B cell (primary cell): ENCODE measurements around the gene PRKCH.

Source experiments
- EZH2 ChIP-seq: IDR thresholded peaks from 2 replicates; pipeline ENCODE4 v1.6.1; 2012; ENCODE audit warnings: borderline replicate concordance, low read depth, mild to moderate bottlenecking, moderate library complexity, low read length; ENCODE audit not compliant: insufficient read depth, poor library complexity, severe bottlenecking
- TF ChIP-seq, protein P1 (sequence below): fragments of 200-600 bp; IDR thresholded peaks from one replicate; pipeline ENCODE4 v1.8.0; 2022; ENCODE audit warnings: antibody characterized with exemption, mild to moderate bottlenecking

DNA sequence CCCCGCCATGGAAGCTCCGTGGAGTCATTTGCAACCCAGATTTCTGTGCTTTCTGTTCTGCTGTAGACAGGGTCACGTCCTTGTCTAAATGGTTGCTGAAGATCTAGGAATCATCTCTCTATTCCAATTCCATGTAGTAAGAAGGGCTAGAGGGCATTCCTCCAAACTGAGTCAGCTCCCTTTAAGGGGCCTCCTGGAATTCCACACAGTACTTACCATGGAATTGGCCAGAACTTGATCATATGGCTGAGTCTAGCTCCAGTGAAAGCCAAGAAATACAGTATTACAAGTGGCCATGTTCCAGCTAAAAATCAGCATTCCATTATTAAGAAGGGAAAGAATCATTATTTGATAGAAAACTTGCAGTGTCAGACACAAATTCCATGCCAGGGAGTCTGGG is 171.9 kb downstream of the PRKCH start:
- TF ChIP-seq, protein P1, sequence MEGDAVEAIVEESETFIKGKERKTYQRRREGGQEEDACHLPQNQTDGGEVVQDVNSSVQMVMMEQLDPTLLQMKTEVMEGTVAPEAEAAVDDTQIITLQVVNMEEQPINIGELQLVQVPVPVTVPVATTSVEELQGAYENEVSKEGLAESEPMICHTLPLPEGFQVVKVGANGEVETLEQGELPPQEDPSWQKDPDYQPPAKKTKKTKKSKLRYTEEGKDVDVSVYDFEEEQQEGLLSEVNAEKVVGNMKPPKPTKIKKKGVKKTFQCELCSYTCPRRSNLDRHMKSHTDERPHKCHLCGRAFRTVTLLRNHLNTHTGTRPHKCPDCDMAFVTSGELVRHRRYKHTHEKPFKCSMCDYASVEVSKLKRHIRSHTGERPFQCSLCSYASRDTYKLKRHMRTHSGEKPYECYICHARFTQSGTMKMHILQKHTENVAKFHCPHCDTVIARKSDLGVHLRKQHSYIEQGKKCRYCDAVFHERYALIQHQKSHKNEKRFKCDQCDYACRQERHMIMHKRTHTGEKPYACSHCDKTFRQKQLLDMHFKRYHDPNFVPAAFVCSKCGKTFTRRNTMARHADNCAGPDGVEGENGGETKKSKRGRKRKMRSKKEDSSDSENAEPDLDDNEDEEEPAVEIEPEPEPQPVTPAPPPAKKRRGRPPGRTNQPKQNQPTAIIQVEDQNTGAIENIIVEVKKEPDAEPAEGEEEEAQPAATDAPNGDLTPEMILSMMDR, result no peak
- no peak for TF ChIP-seq EZH2
